ENCODE data around the gene DCLK2.

GRCh38 chr4:150280081-150280895 lies 202.0 kb downstream of the DCLK2 start:
- TF ChIP-seq GATA2 (IDR thresholded peaks at IDR 0.05; ENCODE audit: low read depth, low read length) (no peak), GATA3 (IDR thresholded peaks at IDR 0.05; ENCODE audit: low read depth, low read length) (no peak)
